Endothelial cell (in vitro differentiated cells): ENCODE results near the gene CXCR1. TPM values are rescaled to one million over a fixed set of nuclear protein-coding genes. Genes with fewer than 3 reads are reported as not detected.
"Not testable (repeated sequence)": the region's sequence is repeated elsewhere in the genome, so short reads cannot be mapped to it uniquely, and the experiment has no call there.

Experiments
- DNase-seq: peaks from one replicate; pipeline ENCODE4 v3.0.0; 2021; ENCODE audit warnings: low spot score
- H3K27ac Mint-ChIP-seq: one replicate; pipeline ENCODE4 v1.8.0; 2021; ENCODE audit warnings: mixed read lengths, inconsistent platforms; ENCODE audit not compliant: unreplicated experiment
- H3K27me3 Mint-ChIP-seq: one replicate; pipeline ENCODE4 v1.8.0; 2021; ENCODE audit warnings: mild to moderate bottlenecking, moderate library complexity, mixed read lengths, inconsistent platforms; ENCODE audit not compliant: unreplicated experiment
- H3K36me3 Mint-ChIP-seq: one replicate; pipeline ENCODE4 v1.8.0; 2021; ENCODE audit warnings: mild to moderate bottlenecking, low read depth, mixed read lengths, inconsistent platforms; ENCODE audit not compliant: unreplicated experiment
- H3K4me1 Mint-ChIP-seq: one replicate; pipeline ENCODE4 v1.8.0; 2021; ENCODE audit warnings: mild to moderate bottlenecking, mixed read lengths, inconsistent platforms; ENCODE audit not compliant: unreplicated experiment
- H3K4me3 Mint-ChIP-seq: one replicate; pipeline ENCODE4 v1.8.0; 2021; ENCODE audit warnings: mild to moderate bottlenecking, mixed read lengths, inconsistent platforms; ENCODE audit not compliant: unreplicated experiment
- H3K9me3 Mint-ChIP-seq: one replicate; pipeline ENCODE4 v1.8.0; 2021; ENCODE audit warnings: mixed read lengths, inconsistent platforms; ENCODE audit not compliant: unreplicated experiment
- total RNA-seq: library from RNA; stranded (reverse); fragmentation: NEBNext Ultra II Directional; extraction: Animal tissue kit (Norgen Biotek cat#: 25700); gene quantifications from one replicate; pipeline ENCODE4 v1.2.1, GENCODE V29; 2021; ENCODE audit not compliant: unreplicated experiment
- TF ChIP-seq, protein P1 (sequence below): fragments of 200-600 bp; sonication (generic); IDR thresholded peaks from one replicate; pipeline ENCODE4 v1.5.0; 2021; ENCODE audit warnings: antibody characterized with exemption; ENCODE audit not compliant: unreplicated experiment

The CXCR1 gene
- total RNA-seq, 1 donor from 2014 or later, result not detected

DNA sequence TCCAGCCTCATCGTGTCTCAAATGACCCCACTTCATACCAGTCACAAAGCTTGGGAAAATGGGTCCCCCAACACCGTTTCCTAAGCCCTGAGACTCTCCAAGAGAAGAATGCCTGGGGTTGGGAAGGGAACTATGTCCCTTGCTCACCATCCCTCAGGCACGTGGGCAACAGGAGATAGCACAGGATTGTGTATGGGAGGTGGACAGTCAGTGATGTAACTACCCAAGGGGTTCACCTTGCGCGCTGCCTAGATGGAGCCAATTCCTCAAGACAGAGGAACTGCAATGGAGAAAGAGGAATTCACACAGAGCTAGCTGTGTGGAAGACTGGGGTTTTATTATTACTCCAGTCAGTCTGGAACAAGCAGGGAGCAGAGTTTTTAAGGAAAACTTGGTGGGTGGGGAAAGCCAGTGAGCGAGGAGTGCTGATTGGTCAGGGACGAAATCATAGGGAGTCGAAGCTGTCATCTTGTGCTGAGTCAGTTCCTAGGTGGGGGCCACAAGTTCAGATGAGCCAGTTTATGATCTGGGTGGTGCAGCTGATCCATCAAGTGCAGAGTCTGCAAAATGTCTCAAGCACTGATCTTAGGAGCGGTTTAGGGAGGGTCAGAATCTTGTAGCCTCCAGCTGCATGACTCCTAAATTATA lies 13.8 kb upstream of the CXCR1 start:
- Mint-ChIP-seq H3K4me3 (no peak overlapping the region), H3K9me3 (no peaks in the 10 kb centered on the region), H3K4me1 (peaks cover 3% of the 10 kb centered on the region), H3K27me3 (no peaks in the 10 kb centered on the region), H3K36me3 (no peaks in the 10 kb centered on the region), H3K27ac (no peak overlapping the region)
- no peak for DNase-seq
- TF ChIP-seq, protein P1, sequence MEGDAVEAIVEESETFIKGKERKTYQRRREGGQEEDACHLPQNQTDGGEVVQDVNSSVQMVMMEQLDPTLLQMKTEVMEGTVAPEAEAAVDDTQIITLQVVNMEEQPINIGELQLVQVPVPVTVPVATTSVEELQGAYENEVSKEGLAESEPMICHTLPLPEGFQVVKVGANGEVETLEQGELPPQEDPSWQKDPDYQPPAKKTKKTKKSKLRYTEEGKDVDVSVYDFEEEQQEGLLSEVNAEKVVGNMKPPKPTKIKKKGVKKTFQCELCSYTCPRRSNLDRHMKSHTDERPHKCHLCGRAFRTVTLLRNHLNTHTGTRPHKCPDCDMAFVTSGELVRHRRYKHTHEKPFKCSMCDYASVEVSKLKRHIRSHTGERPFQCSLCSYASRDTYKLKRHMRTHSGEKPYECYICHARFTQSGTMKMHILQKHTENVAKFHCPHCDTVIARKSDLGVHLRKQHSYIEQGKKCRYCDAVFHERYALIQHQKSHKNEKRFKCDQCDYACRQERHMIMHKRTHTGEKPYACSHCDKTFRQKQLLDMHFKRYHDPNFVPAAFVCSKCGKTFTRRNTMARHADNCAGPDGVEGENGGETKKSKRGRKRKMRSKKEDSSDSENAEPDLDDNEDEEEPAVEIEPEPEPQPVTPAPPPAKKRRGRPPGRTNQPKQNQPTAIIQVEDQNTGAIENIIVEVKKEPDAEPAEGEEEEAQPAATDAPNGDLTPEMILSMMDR, result no peak

DNA sequence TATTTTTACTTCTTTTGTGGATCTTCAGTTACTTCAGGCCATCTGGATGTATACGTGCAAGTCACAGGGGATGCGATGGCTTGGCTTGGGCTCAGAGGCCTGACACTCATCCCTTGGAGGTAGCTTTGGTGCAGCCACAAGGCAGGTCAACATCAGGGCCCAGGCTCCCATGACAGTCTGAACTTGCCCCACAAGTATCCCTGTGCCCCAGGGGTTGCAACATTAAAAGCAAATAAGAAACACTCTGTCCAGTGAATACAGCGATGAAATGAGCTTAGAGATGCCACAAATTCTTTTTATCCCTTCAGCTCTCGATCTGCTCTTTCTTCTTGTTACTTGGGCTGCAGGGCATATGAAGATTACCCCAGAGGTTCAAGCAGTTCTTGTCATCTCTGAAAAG lies 13.0 kb upstream of the CXCR1 start:
- H3K4me1 Mint-ChIP-seq, result peaks cover 3% of the 10 kb centered on the region
- H3K9me3 Mint-ChIP-seq, result no peaks in the 10 kb centered on the region
- no peaks in the 10 kb centered on the region for H3K27me3 Mint-ChIP-seq
- no peaks in the 10 kb centered on the region for H3K36me3 Mint-ChIP-seq
- TF ChIP-seq, protein P1, result no peak
- no peak for DNase-seq
- no peak overlapping the region for H3K4me3 Mint-ChIP-seq
- no peak overlapping the region for H3K27ac Mint-ChIP-seq

DNA sequence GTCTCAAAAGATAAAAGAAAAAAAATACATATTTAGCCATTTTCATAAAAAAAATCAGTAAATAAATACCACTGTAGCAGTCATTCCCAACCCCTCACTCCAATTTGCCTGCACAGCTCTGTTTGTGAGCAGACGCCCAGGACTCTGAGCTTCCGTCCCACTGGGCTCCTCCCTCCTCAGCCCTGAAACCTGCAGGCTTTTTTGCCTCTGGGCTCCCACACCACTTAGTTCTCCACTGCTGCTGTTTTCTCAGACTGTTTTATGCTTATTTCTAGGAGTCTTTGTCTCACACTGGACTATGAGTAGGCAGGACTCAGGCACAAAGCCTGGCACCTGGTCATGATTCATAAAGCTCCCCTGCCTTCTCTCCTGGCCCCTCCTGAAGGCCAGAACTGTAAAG lies 6.1 kb upstream of the CXCR1 start:
- no peak for DNase-seq
- H3K36me3 Mint-ChIP-seq, result no peaks in the 10 kb centered on the region
- no peaks in the 10 kb centered on the region for H3K9me3 Mint-ChIP-seq
- H3K4me3 Mint-ChIP-seq, result no peak overlapping the region
- H3K27ac Mint-ChIP-seq, result no peak overlapping the region
- peaks cover 6% of the 10 kb centered on the region for H3K4me1 Mint-ChIP-seq
- peaks cover 2% of the 10 kb centered on the region for H3K27me3 Mint-ChIP-seq
- TF ChIP-seq, protein P1, result no peak

DNA sequence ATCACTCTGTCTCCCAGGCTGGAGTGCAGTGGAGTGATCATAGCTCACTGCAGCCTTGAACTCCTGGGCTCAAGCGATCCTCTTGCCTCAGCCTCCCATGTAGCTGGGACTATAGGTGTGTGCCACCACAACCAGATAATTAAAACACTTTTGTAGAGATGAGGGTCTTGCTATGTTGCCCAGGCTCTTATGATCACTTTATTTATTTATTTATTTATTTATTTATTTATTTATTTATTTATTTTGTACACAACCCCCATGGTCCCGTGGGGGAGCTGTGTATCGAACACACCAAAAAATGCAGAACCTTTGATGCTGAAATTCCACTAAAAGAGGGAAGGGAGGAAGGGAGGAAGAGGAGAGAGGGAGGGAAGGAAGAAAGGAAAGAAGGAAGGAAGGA lies 5.0 kb upstream of the CXCR1 start:
- H3K4me3 Mint-ChIP-seq, H3K27me3 Mint-ChIP-seq, H3K4me1 Mint-ChIP-seq, H3K9me3 Mint-ChIP-seq, DNase-seq, H3K27ac Mint-ChIP-seq, H3K36me3 Mint-ChIP-seq: not testable (repeated sequence)

DNA sequence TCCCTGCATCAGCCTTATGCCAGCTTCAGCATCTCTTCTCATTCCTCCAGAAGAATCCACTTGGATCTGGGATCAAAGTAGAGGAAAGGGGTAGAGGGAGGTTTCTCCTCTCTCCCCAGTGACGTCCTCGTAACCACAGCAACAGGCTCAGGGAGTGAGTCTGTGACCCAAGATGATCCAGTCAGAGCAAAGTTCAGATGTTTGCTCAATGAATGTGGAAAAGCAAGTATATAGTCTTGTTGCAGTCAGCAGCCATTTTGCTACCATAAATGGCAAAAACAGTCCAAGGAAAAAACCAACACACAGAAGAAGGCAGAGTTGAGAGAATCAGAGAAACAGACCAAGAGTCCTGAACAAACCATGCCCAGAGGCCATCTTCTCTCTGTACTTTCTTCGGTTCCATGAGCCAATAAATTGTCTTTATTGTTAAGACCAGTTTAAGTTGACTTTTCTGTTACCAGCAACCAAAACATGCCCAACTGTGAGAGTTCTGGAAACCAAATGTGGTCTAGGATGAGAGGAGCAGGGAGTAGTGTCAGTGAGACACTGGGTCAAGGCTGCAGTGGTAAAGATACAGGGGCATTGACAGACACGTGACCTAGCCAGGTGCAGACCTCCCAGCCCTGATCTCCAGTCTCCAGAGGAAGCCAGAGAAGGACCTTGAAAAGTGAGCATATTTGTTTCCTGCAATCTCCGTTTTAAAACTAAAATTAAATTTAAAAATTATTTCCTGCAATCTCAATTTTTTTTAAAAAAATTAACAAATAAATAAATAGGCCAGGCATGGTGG lies 3.2 kb upstream of the CXCR1 start:
- Mint-ChIP-seq H3K9me3 (no peaks in the 10 kb centered on the region), H3K27me3 (peaks cover 4% of the 10 kb centered on the region), H3K27ac (no peak overlapping the region), H3K4me1 (peaks cover 6% of the 10 kb centered on the region), H3K4me3 (no peak overlapping the region), H3K36me3 (no peaks in the 10 kb centered on the region)
- DNase-seq, result no peak
- TF ChIP-seq, protein P1, result no peak
